Uterus (tissue), 2 donors: Measurements from ENCODE around the gene MRPS6.

ENCODE experiments used
- POLR2A ChIP-seq, 2 donors: fragments of 450-650 bp; IDR thresholded peaks; one replicate each; pipeline ENCODE4 v1.6.1; 2016; ENCODE audit warnings: antibody characterized with exemption in 2 of 2, mild to moderate bottlenecking in 1 of 2, moderate library complexity in 1 of 2
- TF ChIP-seq, protein P1 (sequence below), 4 experiments: fragments of 200-600 bp in 2 of 4; fragments of 450-650 bp in 2 of 4; sonication (generic) in 2 of 4; IDR thresholded peaks; one replicate each; pipeline ENCODE4 v1.5.1; 2016 to 2019; ENCODE audit warnings: antibody characterized with exemption in 4 of 4, mild to moderate bottlenecking in 2 of 4, moderate library complexity in 1 of 4

DNA sequence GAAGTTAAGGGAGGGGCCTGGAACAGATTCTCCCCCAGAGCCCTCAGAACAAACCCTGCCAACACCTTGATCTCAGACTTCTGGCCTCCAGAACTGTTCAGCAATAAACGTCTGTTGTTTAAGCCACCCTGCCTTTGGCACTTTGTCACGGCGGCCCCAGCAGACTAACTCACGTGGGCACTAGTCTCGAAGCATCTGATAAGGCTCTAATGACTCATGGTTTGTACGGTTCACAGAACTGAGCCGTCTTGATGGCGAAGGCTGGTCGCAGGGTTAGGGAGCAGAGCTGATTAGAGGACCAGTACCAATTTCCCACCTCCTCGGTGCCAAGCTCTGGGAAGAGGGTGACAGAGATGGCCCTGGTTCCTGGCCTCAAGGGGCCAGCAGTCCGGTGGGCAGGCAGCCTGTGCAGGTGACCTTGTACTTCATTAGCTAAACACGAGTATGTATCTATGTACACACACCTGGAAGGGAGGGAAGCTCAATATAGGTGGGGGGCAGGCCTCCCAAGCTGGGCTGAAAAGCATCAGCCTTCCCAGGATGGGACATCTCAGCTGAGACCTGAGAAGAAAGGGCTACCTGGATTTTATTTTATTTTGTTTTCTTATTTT lies 112.8 kb downstream of the MRPS6 start:
- TF ChIP-seq POLR2A (IDR thresholded peaks at IDR 0.05) = no peak
- TF ChIP-seq, protein P1, sequence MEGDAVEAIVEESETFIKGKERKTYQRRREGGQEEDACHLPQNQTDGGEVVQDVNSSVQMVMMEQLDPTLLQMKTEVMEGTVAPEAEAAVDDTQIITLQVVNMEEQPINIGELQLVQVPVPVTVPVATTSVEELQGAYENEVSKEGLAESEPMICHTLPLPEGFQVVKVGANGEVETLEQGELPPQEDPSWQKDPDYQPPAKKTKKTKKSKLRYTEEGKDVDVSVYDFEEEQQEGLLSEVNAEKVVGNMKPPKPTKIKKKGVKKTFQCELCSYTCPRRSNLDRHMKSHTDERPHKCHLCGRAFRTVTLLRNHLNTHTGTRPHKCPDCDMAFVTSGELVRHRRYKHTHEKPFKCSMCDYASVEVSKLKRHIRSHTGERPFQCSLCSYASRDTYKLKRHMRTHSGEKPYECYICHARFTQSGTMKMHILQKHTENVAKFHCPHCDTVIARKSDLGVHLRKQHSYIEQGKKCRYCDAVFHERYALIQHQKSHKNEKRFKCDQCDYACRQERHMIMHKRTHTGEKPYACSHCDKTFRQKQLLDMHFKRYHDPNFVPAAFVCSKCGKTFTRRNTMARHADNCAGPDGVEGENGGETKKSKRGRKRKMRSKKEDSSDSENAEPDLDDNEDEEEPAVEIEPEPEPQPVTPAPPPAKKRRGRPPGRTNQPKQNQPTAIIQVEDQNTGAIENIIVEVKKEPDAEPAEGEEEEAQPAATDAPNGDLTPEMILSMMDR (IDR thresholded peaks at IDR 0.05) = no peak
